Prostate gland (tissue), 2 donors: ENCODE results near the gene TRPV5. TPM values are rescaled to one million over a fixed set of nuclear protein-coding genes. Genes with fewer than 3 reads are reported as not detected.

ENCODE experiments used
- DNase-seq: peaks from one replicate; pipeline ENCODE4 v3.0.0-alpha.2; 2019; ENCODE audit warnings: low spot score
- H3K27ac ChIP-seq, 2 donors: fragments of 200-600 bp; sonication (generic); 2 replicates each; pipeline ENCODE4 v1.5.1; 2017 to 2019
- H3K27me3 ChIP-seq: fragments of 200-600 bp; sonication (generic); replicated peaks from 2 replicates; pipeline ENCODE4 v1.5.1; 2019; ENCODE audit not compliant: insufficient read depth
- H3K36me3 ChIP-seq, 2 donors: fragments of 200-600 bp; sonication (generic); 1 replicate in 1 of 2; 2 replicates in 1 of 2; pipeline versions ENCODE4 v1.5.1 to v1.8.1; 2017 to 2019
- H3K4me1 ChIP-seq: fragments of 200-600 bp; sonication (generic); replicated peaks from 2 replicates; pipeline ENCODE4 v1.5.1; 2019
- H3K4me3 ChIP-seq, 2 donors: fragments of 200-600 bp; sonication (generic); 2 replicates each; pipeline ENCODE4 v1.5.1; 2017 to 2019
- H3K9me3 ChIP-seq: fragments of 200-600 bp; sonication (generic); 2 replicates; pipeline ENCODE4 v1.5.1; 2017
- CTCF ChIP-seq, 4 experiments: fragments of 200-600 bp in 2 of 4; fragments of 450-650 bp in 2 of 4; sonication (generic) in 2 of 4; IDR thresholded peaks; 1 replicate in 3 of 4; 2 replicates in 1 of 4; pipeline ENCODE4 v1.5.1; 2016 to 2019; ENCODE audit warnings: antibody characterized with exemption in 4 of 4, mild to moderate bottlenecking in 2 of 4, moderate library complexity in 2 of 4
- POLR2A ChIP-seq: fragments of 450-650 bp; IDR thresholded peaks from one replicate; pipeline ENCODE4 v1.6.1; 2016; ENCODE audit warnings: antibody characterized with exemption, mild to moderate bottlenecking
- POLR2AphosphoS5 ChIP-seq: sonication (generic); formaldehyde crosslinking; IDR thresholded peaks from one replicate; pipeline ENCODE4 v1.6.1; 2017; ENCODE audit warnings: antibody characterized with exemption
- WGBS: methylation state at CpG from one replicate; pipeline ENCODE4 v1.1.5; 2018; 5-methylcytosine and 5-hydroxymethylcytosine counted together
- intact Hi-C: fragments of 100-400 bp; cut with DNase I; formaldehyde crosslinking; loops from one replicate; pipeline ENCODE4 v1.14.2; 2022
- total RNA-seq, 2 donors: library from RNA; depleted of rRNA; stranded (reverse); fragments of >200 nt; gene quantifications; one replicate each; pipeline ENCODE4 v1.1.0, GENCODE V29; 2016

Gene TRPV5
- total RNA-seq, 2 donors from 2014 or later = not detected

GRCh38 chr7:142883145-142883544 lies 50.4 kb downstream of the TRPV5 start:
- intact Hi-C loops = no loop called here
- WGBS = 84% methylated on average over 10 of the region's 10 CpGs
- H3K27me3 ChIP-seq = no peaks in the 10 kb centered on the region
- no peaks in the 10 kb centered on the region for H3K36me3 ChIP-seq
- no peak for DNase-seq
- H3K4me3 ChIP-seq = peak overlapping the region in 1 of 2 donors; percentile 51
- TF ChIP-seq POLR2A = no peak
- TF ChIP-seq CTCF (IDR thresholded peaks at IDR 0.05) = no peak
- TF ChIP-seq POLR2AphosphoS5 = no peak
- no peak overlapping the region for H3K27ac ChIP-seq
- no peaks in the 10 kb centered on the region for H3K4me1 ChIP-seq
- no peaks in the 10 kb centered on the region for H3K9me3 ChIP-seq

GRCh38 chr7:142882338-142882678 lies 51.2 kb downstream of the TRPV5 start:
- Histone ChIP-seq H3K4me3 (peak overlapping the region in 1 of 2 donors; percentile 51), H3K9me3 (no peaks in the 10 kb centered on the region), H3K4me1 (no peaks in the 10 kb centered on the region), H3K36me3 (no peaks in the 10 kb centered on the region), H3K27me3 (no peaks in the 10 kb centered on the region), H3K27ac (no peak overlapping the region)
- TF ChIP-seq POLR2A (no peak), POLR2AphosphoS5 (peak; percentile 27)
- 53% methylated on average over 5 of the region's 5 CpGs for whole genome bisulfite sequencing
- DNase-seq = peak; percentile 31
- intact Hi-C loops = no loop called here

GRCh38 chr7:142881586-142882337 lies 51.8 kb downstream of the TRPV5 start:
- no peak overlapping the region for H3K27ac ChIP-seq
- 69% methylated on average over 9 of the region's 9 CpGs for WGBS
- no peaks in the 10 kb centered on the region for H3K36me3 ChIP-seq
- H3K4me3 ChIP-seq = peak overlapping the region in 1 of 2 donors; percentile 51
- DNase-seq = no peak
- H3K9me3 ChIP-seq = no peaks in the 10 kb centered on the region
- no peaks in the 10 kb centered on the region for H3K4me1 ChIP-seq
- TF ChIP-seq POLR2AphosphoS5 = no peak
- no peak for TF ChIP-seq CTCF (IDR thresholded peaks at IDR 0.05)
- no peak for TF ChIP-seq POLR2A
- no peaks in the 10 kb centered on the region for H3K27me3 ChIP-seq
- intact Hi-C loops = no loop called here

GRCh38 chr7:142880876-142881505 lies 52.6 kb downstream of the TRPV5 start:
- Histone ChIP-seq H3K4me1 (no peaks in the 10 kb centered on the region), H3K27ac (no peak overlapping the region), H3K27me3 (no peaks in the 10 kb centered on the region), H3K4me3 (no peak overlapping the region), H3K36me3 (no peaks in the 10 kb centered on the region), H3K9me3 (no peaks in the 10 kb centered on the region)
- WGBS = 50% methylated on average over 8 of the region's 8 CpGs
- intact Hi-C loops = no loop called here
- no peak for DNase-seq
- TF ChIP-seq CTCF (IDR thresholded peaks at IDR 0.05) (peak; percentile 66 to 78 (median 74)), POLR2A (no peak)

GRCh38 chr7:142879060-142879459 lies 54.5 kb downstream of the TRPV5 start:
- Histone ChIP-seq H3K4me1 (no peaks in the 10 kb centered on the region), H3K27me3 (no peaks in the 10 kb centered on the region), H3K9me3 (no peaks in the 10 kb centered on the region), H3K27ac (no peak overlapping the region), H3K36me3 (no peaks in the 10 kb centered on the region), H3K4me3 (no peak overlapping the region)
- 90% methylated on average over 5 of the region's 5 CpGs for WGBS
- no peak for DNase-seq
- intact Hi-C loops = no loop called here
- TF ChIP-seq CTCF (IDR thresholded peaks at IDR 0.05) = no peak
- TF ChIP-seq POLR2AphosphoS5 = no peak
- no peak for TF ChIP-seq POLR2A
